A549 (cell line): ENCODE measurements around the gene KRT72. TPM values are rescaled to one million over a fixed set of nuclear protein-coding genes. Genes with fewer than 3 reads are reported as not detected.

Experiments
- ATAC-seq, 2 experiments: fragments of 200-7000 bp in 1 of 2; fragments of >200 bp in 1 of 2; cut with Nextera tagmentation in 1 of 2; cut with Tn5 transposase in 1 of 2; 3 replicates each; pipeline versions ENCODE4 v1.8.0 to v1.9.1; 2018 to 2020; ENCODE audit warnings: mild to moderate bottlenecking in 1 of 2, moderate library complexity in 1 of 2
- CTCF ChIA-PET: fragments of 300-600 bp; sonication (Branson Sonifier 250); formaldehyde crosslinking; extraction: SDS; loops from one replicate; lab custom pipeline; 2021; ENCODE audit warnings: antibody characterized with exemption, inconsistent platforms; lab: Yijun Ruan, JAX
- POLR2A ChIA-PET: fragments of 350-600 bp; formaldehyde crosslinking; extraction: SDS; loops from one replicate; lab custom pipeline; 2021; ENCODE audit warnings: antibody characterized with exemption, inconsistent platforms; lab: Yijun Ruan, JAX
- DNase-seq, 2 experiments: peaks; one replicate each; pipeline versions ENCODE4 v3.0.0 to v3.0.0-alpha.2; 2011 to 2016; ENCODE audit warnings: low read depth in 1 of 2, low spot score in 1 of 2
- FAIRE-seq: peaks from 2 replicates; lab custom pipeline; 2011; peaks lifted over from hg19 to GRCh38; lab: Jason Lieb, UNC
- H3K27ac ChIP-seq, 2 experiments: fragments of >200 bp; sonication (Bioruptor Twin); formaldehyde crosslinking; 3 replicates each; pipeline ENCODE4 v1.5.1; 2016 to 2017
- H3K4me1 ChIP-seq: fragments of >200 bp; sonication (Bioruptor Twin); formaldehyde crosslinking; 3 replicates; pipeline ENCODE4 v1.6.1; 2016
- H3K4me2 ChIP-seq: fragments of >200 bp; sonication (Bioruptor Twin); formaldehyde crosslinking; 3 replicates; pipeline ENCODE4 v1.6.1; 2016
- H3K4me3 ChIP-seq: fragments of >200 bp; sonication (Bioruptor Twin); formaldehyde crosslinking; 3 replicates; pipeline ENCODE4 v1.5.1; 2016
- H3K9me3 ChIP-seq: fragments of >200 bp; sonication (Bioruptor Twin); formaldehyde crosslinking; 3 replicates; pipeline ENCODE4 v1.6.1; 2016
- CBX8 ChIP-seq: fragments of 200-600 bp; sonication (generic); IDR thresholded peaks from 2 replicates; pipeline ENCODE4 v1.6.1; 2016
- CEBPB ChIP-seq, 2 experiments: fragments of >200 bp in 1 of 2; sonication (Bioruptor Twin) in 1 of 2; formaldehyde crosslinking in 1 of 2; IDR thresholded peaks; 2 replicates each; pipeline ENCODE4 v1.6.1; 2012 to 2016
- CHD2 ChIP-seq: fragments of 150-350 bp; IDR thresholded peaks from 2 replicates; pipeline ENCODE4 v1.6.1; 2014; ENCODE audit warnings: low read length; ENCODE audit not compliant: partially characterized antibody
- E2F6 ChIP-seq: IDR thresholded peaks from 2 replicates; pipeline ENCODE4 v1.6.1; 2012; ENCODE audit warnings: low read depth, borderline replicate concordance
- EHF ChIP-seq: fragments of 250-450 bp; sonication (Bioruptor Pico); IDR thresholded peaks from 2 replicates; pipeline ENCODE4 v1.5.0; 2020; ENCODE audit warnings: mild to moderate bottlenecking
- ESRRA ChIP-seq: fragments of 150-350 bp; IDR thresholded peaks from 2 replicates; pipeline ENCODE4 v1.6.1; 2014; ENCODE audit warnings: mild to moderate bottlenecking, low read length, borderline replicate concordance
- GATA3 ChIP-seq: IDR thresholded peaks from 2 replicates; pipeline ENCODE4 v1.6.1; 2012; ENCODE audit warnings: borderline replicate concordance
- HEYL ChIP-seq: fragments of 250-450 bp; sonication (Bioruptor Pico); IDR thresholded peaks from 2 replicates; pipeline ENCODE4 v1.8.0; 2021; ENCODE audit warnings: mild to moderate bottlenecking, moderate library complexity
- HMGXB4 ChIP-seq: fragments of 250-450 bp; sonication (Bioruptor Pico); IDR thresholded peaks from 2 replicates; pipeline ENCODE4 v1.5.0; 2021; ENCODE audit warnings: mild to moderate bottlenecking, moderate library complexity, borderline replicate concordance
- HOXA7 ChIP-seq: fragments of 250-450 bp; sonication (Bioruptor Pico); IDR thresholded peaks from 2 replicates; pipeline ENCODE4 v1.5.0; 2020; ENCODE audit warnings: mild to moderate bottlenecking, moderate library complexity
- HOXB13 ChIP-seq: fragments of 250-450 bp; sonication (Bioruptor Pico); IDR thresholded peaks from 2 replicates; pipeline ENCODE4 v1.5.0; 2020; ENCODE audit warnings: low read depth, mild to moderate bottlenecking, moderate library complexity
- HOXB5 ChIP-seq: fragments of 250-450 bp; sonication (Bioruptor Pico); IDR thresholded peaks from 2 replicates; pipeline ENCODE4 v1.5.0; 2020; ENCODE audit warnings: mild to moderate bottlenecking, moderate library complexity
- JUN ChIP-seq, 2 experiments: fragments of >200 bp; sonication (Bioruptor Twin); formaldehyde crosslinking; IDR thresholded peaks; 2 replicates in 1 of 2; 3 replicates in 1 of 2; pipeline ENCODE4 v1.6.1; 2016 to 2017
- KDM1A ChIP-seq: fragments of 200-600 bp; sonication (generic); IDR thresholded peaks from 2 replicates; pipeline ENCODE4 v1.6.1; 2016; ENCODE audit warnings: low read depth, mild to moderate bottlenecking
- KDM5A ChIP-seq: fragments of 200-600 bp; sonication (generic); IDR thresholded peaks from 2 replicates; pipeline ENCODE4 v1.6.1; 2016; ENCODE audit warnings: antibody characterized with exemption, mild to moderate bottlenecking
- NR3C1 ChIP-seq: fragments of >200 bp; sonication (Bioruptor Twin); formaldehyde crosslinking; IDR thresholded peaks from 3 replicates; pipeline ENCODE4 v1.6.1; 2017
- POLR2A ChIP-seq: IDR thresholded peaks from 2 replicates; pipeline ENCODE4 v1.6.1; 2012; ENCODE audit warnings: mild to moderate bottlenecking, low read length
- RNF2 ChIP-seq: fragments of 200-600 bp; sonication (generic); IDR thresholded peaks from 2 replicates; pipeline ENCODE4 v1.6.1; 2016; ENCODE audit warnings: low read depth, mild to moderate bottlenecking, antibody characterized with exemption, moderate library complexity, borderline replicate concordance
- SREBF2 ChIP-seq: fragments of 450-650 bp; IDR thresholded peaks from 2 replicates; pipeline ENCODE4 v1.6.1; 2014; ENCODE audit warnings: mild to moderate bottlenecking, moderate library complexity
- TP53 ChIP-seq: fragments of 250-450 bp; sonication (Bioruptor Pico); IDR thresholded peaks from 2 replicates; pipeline ENCODE4 v1.5.0; 2021; ENCODE audit warnings: mild to moderate bottlenecking, moderate library complexity
- USF2 ChIP-seq: fragments of 450-650 bp; IDR thresholded peaks from 2 replicates; pipeline ENCODE4 v1.6.1; 2014; ENCODE audit warnings: antibody characterized with exemption
- ZFP36 ChIP-seq: fragments of 450-650 bp; IDR thresholded peaks from 2 replicates; pipeline ENCODE4 v1.6.1; 2014; ENCODE audit warnings: borderline replicate concordance; ENCODE audit not compliant: partially characterized antibody
- ZNF302 ChIP-seq: fragments of 250-450 bp; sonication (Bioruptor Pico); IDR thresholded peaks from 2 replicates; pipeline ENCODE4 v1.9.0; 2021; ENCODE audit warnings: inconsistent platforms, mild to moderate bottlenecking, moderate library complexity
- WGBS: methylation state at CpG from one replicate; pipeline ENCODE4 v1.1.6; 2017; ENCODE audit errors: missing lambda C conversion rate; 5-methylcytosine and 5-hydroxymethylcytosine counted together
- polyA plus RNA-seq, 4 experiments: library from polyadenylated mRNA; depleted of rRNA in 3 of 4; stranded (reverse); fragments of >200 nt; fragmentation: RNase III in 1 of 4; extraction: RNeasy Plus Mini Kit Qiagen cat#74134 plus additional on column Dnase treatment in 1 of 4; gene quantifications; 2 replicates in 3 of 4; 3 replicates in 1 of 4; pipeline ENCODE4 v1.2.3, GENCODE V29; 2011 to 2017
- TF ChIP-seq, protein P1 (sequence below): IDR thresholded peaks from 2 replicates; pipeline ENCODE4 v1.6.1; 2012

The KRT72 gene
- polyA plus RNA-seq, 2 of the 4 experiments (the other 2 are of a cell fraction) = not detected

DNA sequence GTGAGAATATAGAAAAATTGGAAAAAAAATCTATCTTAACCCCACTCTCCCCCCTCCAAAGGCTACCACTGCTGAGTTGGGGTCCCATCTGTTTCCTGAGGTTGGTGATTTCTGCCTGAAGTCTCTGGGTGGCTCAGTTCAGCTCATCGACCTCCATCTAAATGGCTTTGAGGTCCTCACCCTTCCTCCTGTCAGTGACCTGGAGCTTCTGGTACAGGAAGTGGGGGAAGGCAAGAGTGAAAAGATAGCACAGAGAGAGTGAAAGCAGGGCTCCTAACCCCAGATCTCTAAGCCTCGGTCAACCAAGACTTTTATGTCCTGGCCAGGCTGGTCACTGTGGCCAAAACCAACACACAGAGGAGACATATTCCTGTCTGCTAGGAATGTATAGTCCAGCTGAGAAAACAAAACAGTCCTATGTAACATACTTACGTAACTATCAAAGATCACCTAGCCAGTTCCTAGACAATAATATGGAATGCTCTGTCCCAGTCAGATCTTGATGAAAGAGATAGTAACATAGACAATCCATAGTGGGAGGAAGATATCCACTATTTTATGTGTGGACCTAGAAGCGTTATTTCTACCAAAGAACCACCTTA lies 29.4 kb upstream of the KRT72 start:
- Histone ChIP-seq H3K4me3 (no peak overlapping the region), H3K4me1 (no peaks in the 10 kb centered on the region), H3K9me3 (no peaks in the 10 kb centered on the region), H3K4me2 (no peak overlapping the region), H3K27ac (no peak overlapping the region)
- DNase-seq (no peak), ATAC-seq (no peak), FAIRE-seq (no peak)
- WGBS = 15% methylated on average over 4 of the region's 4 CpGs
- no peak for TF ChIP-seq HOXA7 (CRISPR knock-in tag)
- TF ChIP-seq KDM1A = no peak
- TF ChIP-seq HEYL (CRISPR knock-in tag) = no peak
- TF ChIP-seq, protein P1, sequence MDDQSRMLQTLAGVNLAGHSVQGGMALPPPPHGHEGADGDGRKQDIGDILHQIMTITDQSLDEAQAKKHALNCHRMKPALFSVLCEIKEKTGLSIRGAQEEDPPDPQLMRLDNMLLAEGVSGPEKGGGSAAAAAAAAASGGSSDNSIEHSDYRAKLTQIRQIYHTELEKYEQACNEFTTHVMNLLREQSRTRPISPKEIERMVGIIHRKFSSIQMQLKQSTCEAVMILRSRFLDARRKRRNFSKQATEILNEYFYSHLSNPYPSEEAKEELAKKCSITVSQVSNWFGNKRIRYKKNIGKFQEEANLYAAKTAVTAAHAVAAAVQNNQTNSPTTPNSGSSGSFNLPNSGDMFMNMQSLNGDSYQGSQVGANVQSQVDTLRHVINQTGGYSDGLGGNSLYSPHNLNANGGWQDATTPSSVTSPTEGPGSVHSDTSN = no peak
- TF ChIP-seq JUN (IDR thresholded peaks at IDR 0.05) = no peak
- TF ChIP-seq TP53 (CRISPR knock-in tag) = no peak
- no peak for TF ChIP-seq E2F6
- no peak for TF ChIP-seq NR3C1
- no peak for TF ChIP-seq KDM5A
- ChIA-PET POLR2A (no interaction called here), CTCF (interaction anchor here (1.4 to 1.9 kb wide), 2 partner anchors 18 to 249 kb away, joined by 3 to 5 read pairs; no protein-coding TSS in a partner anchor)

DNA sequence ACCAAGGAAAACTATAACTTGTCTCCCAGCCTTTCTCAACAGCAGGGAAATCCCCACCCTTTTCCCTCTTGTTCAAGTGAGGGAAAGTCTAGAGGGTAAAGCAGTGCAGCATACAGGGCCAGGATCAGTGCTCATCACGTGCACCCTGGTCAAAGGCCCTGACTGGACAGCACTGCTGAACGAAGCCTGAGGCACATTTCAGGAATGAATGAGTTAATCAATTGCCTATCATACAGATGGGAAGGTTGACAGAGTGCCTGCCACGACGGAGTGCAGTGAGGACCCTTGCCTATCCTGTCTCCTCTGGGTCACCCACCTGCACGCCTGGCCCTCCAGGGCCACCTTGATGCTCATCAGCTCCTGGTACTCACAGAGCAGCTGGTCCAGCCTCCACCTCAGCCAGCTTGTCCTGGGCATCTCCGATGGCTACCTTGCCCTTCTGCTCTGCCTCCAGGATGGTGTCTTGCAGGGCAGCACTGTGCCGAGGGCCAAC lies 28.8 kb upstream of the KRT72 start:
- DNase-seq (no peak), FAIRE-seq (no peak), ATAC-seq (no peak)
- Histone ChIP-seq H3K4me3 (no peak overlapping the region), H3K4me2 (no peak overlapping the region), H3K27ac (no peak overlapping the region), H3K9me3 (no peaks in the 10 kb centered on the region), H3K4me1 (no peaks in the 10 kb centered on the region)
- ChIA-PET CTCF (interaction anchor here (0.6 to 1.9 kb wide), 4 partner anchors 18 to 323 kb away, joined by 3 to 5 read pairs (median 3); no protein-coding TSS in a partner anchor), POLR2A (no interaction called here)
- 60% methylated on average over 7 of the region's 7 CpGs for WGBS
- TF ChIP-seq E2F6 (no peak), ZFP36 (no peak), POLR2A (no peak)

DNA sequence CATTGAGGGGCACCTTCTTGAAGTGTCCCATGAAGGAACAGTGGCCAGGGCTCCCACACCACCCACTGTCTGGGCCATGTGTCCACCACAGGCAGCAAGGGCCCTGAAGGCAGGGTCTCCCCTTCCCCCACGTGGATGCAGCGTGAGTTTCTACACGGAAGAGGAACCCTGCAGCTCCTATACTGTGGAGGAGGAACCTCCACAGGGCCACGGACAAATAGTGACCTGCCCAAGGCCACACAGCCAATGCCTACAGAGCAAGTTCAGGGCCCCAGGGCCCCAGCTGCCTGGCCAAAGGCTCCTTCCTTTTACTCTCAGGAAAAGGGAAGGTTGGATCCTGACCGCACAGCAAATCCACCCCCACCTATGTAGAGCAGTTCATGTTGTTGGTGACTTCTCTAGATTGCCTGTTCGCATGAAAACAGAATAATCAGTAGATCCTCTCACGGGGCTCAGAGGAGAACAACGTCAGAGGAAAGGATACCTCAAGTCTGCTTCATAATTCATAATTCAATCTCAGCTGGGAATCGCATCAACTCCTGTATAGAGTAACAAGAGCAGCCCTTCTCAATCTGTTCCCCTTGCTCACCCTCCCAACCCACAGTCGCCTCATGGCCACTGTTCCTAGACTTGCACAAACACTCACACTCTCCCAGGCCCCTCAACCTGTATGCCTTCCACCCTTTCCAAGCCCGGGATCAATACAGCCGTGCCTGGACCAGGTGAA lies 28.2 kb upstream of the KRT72 start:
- CTCF ChIA-PET = interaction anchor here (0.6 to 1.9 kb wide), 4 partner anchors 19 to 322 kb away, joined by 3 to 5 read pairs (median 3); no protein-coding TSS in a partner anchor
- ATAC-seq (no peak), FAIRE-seq (no peak), DNase-seq (no peak)
- Histone ChIP-seq H3K9me3 (no peaks in the 10 kb centered on the region), H3K4me3 (no peak overlapping the region), H3K4me2 (no peak overlapping the region), H3K27ac (no peak overlapping the region), H3K4me1 (peaks cover 1% of the 10 kb centered on the region; the same call in 1 of the 3 replicates)
- 72% methylated on average over 10 of the region's 12 CpGs for WGBS
- POLR2A ChIA-PET = no interaction called here
- no peak for TF ChIP-seq GATA3
- no peak for TF ChIP-seq CBX8
- no peak for TF ChIP-seq EHF (CRISPR knock-in tag)
- no peak for TF ChIP-seq HMGXB4 (CRISPR knock-in tag)
- no peak for TF ChIP-seq ZFP36
- no peak for TF ChIP-seq USF2
- TF ChIP-seq RNF2 = no peak
- TF ChIP-seq ESRRA = no peak
- no peak for TF ChIP-seq ZNF302 (CRISPR knock-in tag)
- no peak for TF ChIP-seq HOXB5 (CRISPR knock-in tag)
- TF ChIP-seq CHD2 = no peak
- TF ChIP-seq CEBPB (IDR thresholded peaks at IDR 0.05) = no peak
- no peak for TF ChIP-seq HOXB13 (CRISPR knock-in tag)
- TF ChIP-seq SREBF2 = no peak
